Progenitor cell of endocrine pancreas (in vitro differentiated cells): ENCODE data around the gene CERS4. TPM values are rescaled to one million over a fixed set of nuclear protein-coding genes. Genes with fewer than 3 reads are reported as not detected.
A peak's percentile ranks its signal among the peaks of the same experiment; 100 is the strongest.

ENCODE experiments used
- DNase-seq: peaks from one replicate; pipeline ENCODE4 v3.0.0; 2021; ENCODE audit warnings: low spot score; ENCODE audit not compliant: unreplicated experiment
- H3K27ac Mint-ChIP-seq: 2 replicates; pipeline ENCODE4 v1.8.0; 2021; ENCODE audit warnings: mild to moderate bottlenecking, moderate library complexity, mixed read lengths
- H3K27me3 Mint-ChIP-seq: 2 replicates; pipeline ENCODE4 v1.8.0; 2021; ENCODE audit warnings: mixed read lengths
- H3K36me3 Mint-ChIP-seq: 2 replicates; pipeline ENCODE4 v1.8.0; 2022; ENCODE audit warnings: mixed read lengths; ENCODE audit not compliant: insufficient read depth
- H3K4me1 Mint-ChIP-seq: 2 replicates; pipeline ENCODE4 v1.8.0; 2021; ENCODE audit warnings: low read depth, mixed read lengths
- H3K4me3 Mint-ChIP-seq: 2 replicates; pipeline ENCODE4 v1.8.0; 2021; ENCODE audit warnings: low read depth, mild to moderate bottlenecking, moderate library complexity, mixed read lengths
- H3K9me3 Mint-ChIP-seq: 2 replicates; pipeline ENCODE4 v1.8.0; 2021; ENCODE audit warnings: low read depth, mixed read lengths
- CTCF ChIP-seq: fragments of 200-600 bp; sonication (generic); IDR thresholded peaks from one replicate; pipeline ENCODE4 v1.5.0; 2021; ENCODE audit warnings: antibody characterized with exemption, mild to moderate bottlenecking; ENCODE audit not compliant: unreplicated experiment
- total RNA-seq: library from RNA; stranded (reverse); gene quantifications from 2 replicates; pipeline ENCODE4 v1.2.1, GENCODE V29; 2021

CERS4 gene
- total RNA-seq, 1 donor from 2014 or later, result 78.4 TPM

DNA sequence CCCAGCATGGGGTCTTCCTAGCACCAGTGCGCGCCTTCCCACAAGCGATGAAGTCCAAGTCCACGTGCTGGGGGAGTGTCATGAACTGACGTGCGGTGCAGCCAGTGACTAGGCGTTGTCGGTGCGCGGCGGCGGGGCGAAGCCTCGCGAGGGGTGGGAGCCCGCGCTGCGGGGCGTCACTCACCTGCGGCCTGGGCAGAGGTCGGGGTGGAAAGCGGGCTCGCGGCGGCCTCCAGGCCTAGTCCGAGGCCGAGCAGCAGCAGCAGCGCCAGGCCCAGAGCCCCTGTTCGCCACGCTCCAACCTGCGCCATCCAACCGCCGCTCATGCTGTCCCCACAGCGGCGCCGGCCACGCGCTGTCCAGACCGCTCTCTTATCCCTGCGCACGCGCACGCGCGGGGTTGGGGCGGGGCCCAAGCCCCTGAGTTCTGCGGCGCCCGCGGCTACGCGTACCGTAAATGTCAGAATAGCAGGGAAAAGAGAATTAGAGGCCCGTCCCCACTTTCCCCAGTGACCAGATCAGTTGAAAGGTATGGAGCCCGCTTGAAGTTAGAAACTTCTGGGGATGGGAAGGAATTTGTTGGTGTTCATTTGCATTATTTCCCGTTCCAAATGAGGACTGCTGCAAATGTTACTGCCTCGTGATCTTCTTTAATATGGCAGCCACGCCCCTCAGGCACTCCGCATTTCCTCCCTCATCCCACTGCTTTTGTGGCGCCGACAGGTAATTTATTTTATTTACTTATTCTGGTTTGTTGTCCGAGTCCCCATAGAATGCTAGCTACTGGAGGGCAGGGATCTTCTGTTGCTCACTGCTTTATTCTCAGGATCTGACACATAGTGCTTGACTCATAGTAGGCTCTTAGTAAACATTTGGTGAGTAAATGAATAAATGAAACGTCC is 99.0 kb downstream of the CERS4 start, which contains the start of gene CD320:
Gene CD320, minus strand, starts transcription at position 394 of the 902 bp plus-strand sequence. Its CDS starts 68 bp downstream, at position 326.
- peak; percentile 78 for DNase-seq
- no peaks in the 10 kb centered on the region for H3K9me3 Mint-ChIP-seq

GRCh38 chr19:8308891-8309291 is 99.7 kb downstream of the CERS4 start:
- DNase-seq, result peak; percentile 3
- H3K4me1 Mint-ChIP-seq, result peaks cover 17% of the 10 kb centered on the region
- no peaks in the 10 kb centered on the region for H3K9me3 Mint-ChIP-seq
- peak overlapping the region; percentile 93 for H3K4me3 Mint-ChIP-seq
- peaks cover 5% of the 10 kb centered on the region for H3K36me3 Mint-ChIP-seq
- H3K27me3 Mint-ChIP-seq, result no peaks in the 10 kb centered on the region
- no peak for TF ChIP-seq CTCF
- peak overlapping the region; percentile 93 for H3K27ac Mint-ChIP-seq

More for the DNA sequence above, 99.0 kb downstream of the CERS4 start, which contains the start of gene CD320:
- Mint-ChIP-seq H3K36me3 (peaks cover 5% of the 10 kb centered on the region), H3K27me3 (no peaks in the 10 kb centered on the region), H3K4me1 (peaks cover 17% of the 10 kb centered on the region), H3K4me3 (peak within 1 kb of the TSS; percentile 93), H3K27ac (peak within 1 kb of the TSS; percentile 97)
- no peak for TF ChIP-seq CTCF

DNA sequence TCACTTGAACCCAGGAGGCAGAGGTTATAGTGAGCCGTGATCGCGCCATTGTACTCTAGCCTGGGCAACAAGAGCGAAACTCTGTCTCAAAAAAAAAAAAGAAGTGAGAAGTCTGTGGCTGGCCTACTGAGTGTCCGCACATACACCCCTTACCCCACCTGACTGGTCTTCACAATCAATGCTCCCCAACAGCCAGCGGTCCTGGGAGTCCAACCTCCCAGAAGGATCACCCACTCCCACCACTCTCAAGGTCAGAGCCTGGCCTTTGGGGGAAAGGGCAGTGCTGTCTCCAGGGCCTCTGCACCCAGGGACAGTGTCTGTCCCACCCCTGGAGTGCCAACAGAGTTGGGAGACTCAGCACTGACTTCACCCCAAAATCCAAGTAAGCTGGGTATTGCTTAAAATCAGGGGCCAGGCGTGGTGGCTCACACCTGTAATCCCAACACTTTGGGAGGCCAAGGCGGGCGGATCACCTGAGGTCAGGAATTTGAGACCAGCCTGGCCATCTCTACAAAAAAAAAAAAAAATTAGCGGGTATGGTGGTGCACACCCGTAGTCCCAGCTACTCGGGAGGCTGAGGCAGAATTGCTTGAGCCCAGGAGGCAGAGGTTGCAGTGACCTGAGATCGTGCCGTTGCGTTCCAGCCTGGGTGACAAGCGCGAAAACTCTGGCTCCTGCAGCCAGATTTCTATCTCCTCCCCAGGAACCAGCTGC is 101.3 kb downstream of the CERS4 start:
- H3K4me3 Mint-ChIP-seq, result no peak overlapping the region
- H3K27ac Mint-ChIP-seq, result no peak overlapping the region
- H3K4me1 Mint-ChIP-seq, result peaks cover 17% of the 10 kb centered on the region
- no peak for TF ChIP-seq CTCF
- H3K36me3 Mint-ChIP-seq, result peaks cover 2% of the 10 kb centered on the region
- DNase-seq, result no peak
- no peaks in the 10 kb centered on the region for H3K27me3 Mint-ChIP-seq
- no peaks in the 10 kb centered on the region for H3K9me3 Mint-ChIP-seq

DNA sequence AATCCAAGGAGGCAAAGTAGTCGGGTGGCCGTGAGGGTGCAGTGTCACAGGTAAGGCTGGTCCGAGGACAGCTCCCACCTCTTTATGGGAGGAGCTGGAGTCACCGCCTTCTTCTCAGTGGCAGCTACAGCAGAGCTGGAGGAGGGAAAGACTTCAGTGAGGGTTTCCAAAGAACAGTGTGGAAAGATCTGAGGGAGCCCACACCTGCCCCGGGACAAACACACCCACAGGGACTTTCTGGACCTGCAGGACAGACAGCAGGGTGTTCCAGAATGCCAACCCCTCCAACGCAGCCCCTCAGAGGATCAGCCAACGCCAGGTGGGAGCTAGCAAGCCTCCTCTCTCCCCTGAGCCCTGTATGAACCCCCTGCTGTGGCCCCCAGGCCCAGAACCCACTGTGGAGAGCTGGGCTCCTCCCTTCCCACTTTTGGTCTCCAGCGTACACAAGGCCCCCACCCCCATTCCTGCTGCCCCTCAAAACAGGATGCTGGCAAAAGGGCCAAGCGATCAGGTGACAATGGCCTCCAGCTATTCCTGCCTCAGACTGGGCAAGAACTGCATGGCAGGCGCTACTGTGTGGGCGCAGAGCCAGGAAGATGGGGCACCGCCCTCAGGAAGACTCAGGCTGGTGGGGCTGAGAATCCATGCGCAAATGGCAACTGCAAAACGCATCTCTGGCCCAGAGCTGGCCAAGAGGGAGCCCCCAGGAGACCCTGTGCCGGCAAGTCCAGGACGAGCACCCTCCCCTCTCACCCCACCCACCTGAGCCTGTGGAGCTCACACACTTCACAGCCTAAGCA is 102.5 kb downstream of the CERS4 start:
- H3K4me1 Mint-ChIP-seq, result peaks cover 15% of the 10 kb centered on the region
- no peaks in the 10 kb centered on the region for H3K27me3 Mint-ChIP-seq
- no peak for TF ChIP-seq CTCF
- H3K4me3 Mint-ChIP-seq, result no peak overlapping the region
- peaks cover 3% of the 10 kb centered on the region for H3K36me3 Mint-ChIP-seq
- H3K9me3 Mint-ChIP-seq, result no peaks in the 10 kb centered on the region
- H3K27ac Mint-ChIP-seq, result no peak overlapping the region
- DNase-seq, result no peak

Other genes with a start within 250 kb of the CERS4 start
- gene ELAVL1, start 203.7 kb upstream of the CERS4 start, total RNA-seq, result 125 and 130 TPM in 2 replicates
- gene CCL25, start 156.6 kb upstream of the CERS4 start, total RNA-seq, result not detected in 2 replicates
- 121 and 122 TPM in 2 replicates for gene FBN3, start 59.8 kb upstream of the CERS4 start, total RNA-seq
- gene CD320, start 99.0 kb downstream of the CERS4 start, total RNA-seq, result 59.7 and 63.1 TPM in 2 replicates
- 46.3 and 55.3 TPM in 2 replicates for gene NDUFA7, start 112.0 kb downstream of the CERS4 start, total RNA-seq
- 1,546 and 1,552 TPM in 2 replicates for gene RPS28, start 112.1 kb downstream of the CERS4 start, total RNA-seq
- gene KANK3, start 133.9 kb downstream of the CERS4 start, total RNA-seq, result 0.36 and 0.91 TPM in 2 replicates
- gene ANGPTL4, start 154.8 kb downstream of the CERS4 start, total RNA-seq, result 0.77 and 1.1 TPM in 2 replicates
- 180 and 191 TPM in 2 replicates for gene RAB11B, start 181.0 kb downstream of the CERS4 start, total RNA-seq
- gene MARCHF2, start 203.9 kb downstream of the CERS4 start, total RNA-seq, result 21.3 and 23.0 TPM in 2 replicates
- 320 and 333 TPM in 2 replicates for gene HNRNPM, start 235.6 kb downstream of the CERS4 start, total RNA-seq